ENCODE measurements around the gene APP.

DNA sequence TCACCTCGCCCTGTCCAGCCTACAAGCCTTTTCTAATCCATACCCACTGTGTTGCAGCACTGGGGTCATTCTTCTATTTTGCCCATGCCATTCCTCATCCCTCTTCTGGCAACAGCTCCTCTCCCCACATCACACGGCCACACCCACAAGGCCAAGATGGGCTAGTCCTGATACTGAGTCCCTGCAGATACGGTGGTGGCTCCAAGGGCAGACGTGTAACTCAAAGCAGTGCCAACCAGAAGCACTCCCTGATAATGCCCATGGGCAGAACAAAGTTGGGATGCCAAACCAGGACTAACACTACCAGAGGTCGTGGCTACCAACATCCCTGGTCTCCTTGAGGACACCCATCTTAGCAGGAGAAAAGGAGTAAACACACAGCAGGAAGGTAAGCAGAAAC lies 64.8 kb downstream of the APP start:
- TF ChIP-seq CTCF (IDR thresholded peaks at IDR 0.05; ENCODE audit: low read length) (no peak), EZH2 (optimal IDR thresholded peaks at IDR 0.05; ENCODE audit: low read depth, low read length) (no peak), EZH2phosphoT487 (IDR thresholded peaks at IDR 0.05; ENCODE audit: low read length) (no peak)
